Right kidney (tissue), 9 donors: ENCODE measurements around the gene ABHD17B.
A peak's percentile ranks its signal among the peaks of the same experiment; 100 is the strongest.
"Not testable (repeated sequence)": the region's sequence is repeated elsewhere in the genome, so short reads cannot be mapped to it uniquely, and the experiment has no call there.

Experiments used
- DNase-seq: peaks from one replicate; pipeline ENCODE4 v3.0.0-alpha.2; 2016
- long read RNA-seq, 8 donors: transcript quantifications; one replicate each; lab custom pipeline, GENCODE V29; 2026

Gene ABHD17B
- long read RNA-seq, donor 1, transcript ABHD17B-201 (4 exons, 2,614 nt) = major isoform, 9 of 9 reads
- long read RNA-seq, donor 1, partial matches to known transcripts = 0 of 9 reads
- long read RNA-seq, donor 1, other reads (novel, unspliced or antisense) = 0 of 9 reads
- long read RNA-seq, donor 2, partial matches to known transcripts = 0 of 3 reads
- long read RNA-seq, donor 2, other reads (novel, unspliced or antisense) = 0 of 3 reads
- long read RNA-seq, donor 3, partial matches to known transcripts = 0 of 3 reads
- long read RNA-seq, donor 3, other reads (novel, unspliced or antisense) = 0 of 3 reads
- long read RNA-seq, donor 4, partial matches to known transcripts = 0 of 3 reads
- long read RNA-seq, donor 4, other reads (novel, unspliced or antisense) = 0 of 3 reads
- long read RNA-seq, donor 5, transcript ABHD17B-201 (4 exons, 2,614 nt) = major isoform, 6 of 6 reads
- long read RNA-seq, donor 5, partial matches to known transcripts = 0 of 6 reads
- long read RNA-seq, donor 5, other reads (novel, unspliced or antisense) = 0 of 6 reads
- long read RNA-seq, donor 6, partial matches to known transcripts = 0 of 4 reads
- long read RNA-seq, donor 6, other reads (novel, unspliced or antisense) = 0 of 4 reads
- long read RNA-seq, donor 7, transcript ABHD17B-201 (4 exons, 2,614 nt) = major isoform, 8 of 8 reads
- long read RNA-seq, donor 7, partial matches to known transcripts = 0 of 8 reads
- long read RNA-seq, donor 7, other reads (novel, unspliced or antisense) = 0 of 8 reads
- long read RNA-seq, donor 8, transcript ABHD17B-201 (4 exons, 2,614 nt) = major isoform, 7 of 7 reads
- long read RNA-seq, donor 8, partial matches to known transcripts = 0 of 7 reads
- long read RNA-seq, donor 8, other reads (novel, unspliced or antisense) = 0 of 7 reads

DNA sequence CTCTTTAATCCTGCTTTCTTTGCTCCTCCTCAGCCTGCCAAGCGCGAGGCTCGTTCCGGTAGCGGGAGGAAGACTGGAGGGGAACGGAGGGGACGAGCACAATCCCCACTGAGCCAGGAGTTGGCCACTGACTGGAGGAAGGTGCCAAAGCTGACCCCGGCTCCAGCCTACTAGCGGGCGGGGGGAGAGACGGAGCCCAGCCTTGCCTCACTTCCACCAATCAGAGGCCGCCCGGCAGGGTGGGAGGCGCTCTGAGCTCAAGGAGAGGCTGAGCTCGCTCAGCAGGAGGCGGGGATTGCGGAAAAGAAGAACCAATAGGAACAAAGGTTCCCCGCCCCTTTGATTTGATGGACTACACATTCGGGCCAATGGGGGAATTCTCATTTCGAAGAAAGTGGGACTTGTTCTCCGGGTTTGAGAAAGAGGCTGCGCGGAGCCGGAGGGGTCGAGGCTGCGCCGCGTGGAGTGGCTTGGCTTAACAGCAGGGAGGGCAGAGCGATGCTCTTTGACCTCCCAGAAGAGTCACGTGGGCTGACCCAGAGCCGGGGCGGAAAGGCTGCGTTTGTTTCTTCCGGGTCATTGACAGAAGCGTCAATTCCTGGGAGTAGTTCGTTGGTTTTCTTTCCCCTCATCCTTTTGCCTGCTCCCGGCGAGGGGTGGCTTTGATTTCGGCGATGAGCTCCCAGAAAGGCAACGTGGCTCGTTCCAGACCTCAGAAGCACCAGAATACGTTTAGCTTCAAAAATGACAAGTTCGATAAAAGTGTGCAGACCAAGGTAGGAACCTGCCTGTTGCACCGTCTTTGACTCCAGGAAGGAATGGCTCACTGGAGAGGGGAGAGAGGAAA is at the start of gene ABHD17B, which contains the start of gene C9orf85:
TSS of gene ABHD17B (minus strand) at position 133 of the 847 bp plus-strand sequence. CDS start 36,113 bp downstream, outside the sequence.
TSS of gene C9orf85 (plus strand) at position 579 of the 847 bp plus-strand sequence. CDS start at position 675, 96 bp downstream.
- peak; percentile 99 for DNase-seq

DNA sequence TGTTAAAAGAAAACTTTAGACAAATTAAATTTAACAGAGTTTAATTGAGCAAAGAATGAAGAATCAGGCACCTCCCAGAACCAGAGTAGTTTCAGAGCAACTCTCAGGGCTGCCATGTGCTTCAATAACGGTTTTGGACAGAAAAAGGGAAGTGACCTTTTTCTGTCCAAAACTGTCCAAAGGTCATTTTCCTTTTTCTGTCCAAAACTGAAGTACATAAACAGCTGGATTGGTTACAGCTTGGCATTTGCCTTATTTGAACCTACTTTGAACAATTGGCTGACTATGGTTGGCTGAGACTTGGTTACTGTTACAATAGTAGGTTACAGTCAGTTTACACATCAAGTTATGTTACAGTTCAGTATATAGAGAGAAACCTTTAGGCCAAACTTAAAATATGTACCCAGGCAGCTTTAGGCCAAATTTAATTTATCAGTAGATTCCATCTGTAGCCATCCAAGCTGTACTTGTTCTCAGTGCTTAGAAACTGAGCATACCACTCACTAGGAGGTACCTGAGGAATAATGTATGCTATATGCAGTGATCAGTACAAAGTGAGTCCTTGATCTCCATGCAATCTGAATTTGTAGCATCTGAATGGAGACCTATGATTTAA is 44.4 kb upstream of the ABHD17B start:
- no peak for DNase-seq

DNA sequence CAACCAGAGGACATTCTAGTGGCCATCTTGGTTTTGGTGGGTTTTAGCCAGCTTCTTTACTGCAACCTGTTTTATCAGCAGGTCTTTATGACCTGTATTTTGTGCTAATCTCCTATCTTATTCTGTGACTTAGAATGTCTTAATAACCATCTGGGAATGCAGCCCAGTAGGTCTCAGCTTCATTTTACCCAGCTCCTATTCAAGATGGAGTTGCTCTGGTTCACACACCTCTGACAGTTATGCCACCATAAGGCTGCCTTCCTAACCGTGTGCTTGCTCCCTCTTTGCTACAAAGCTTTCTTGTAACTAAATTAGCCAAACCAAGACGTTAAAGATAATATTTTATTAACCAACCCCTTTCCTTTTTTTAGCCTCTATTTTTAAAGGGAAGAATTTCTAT is 43.7 kb upstream of the ABHD17B start:
- not testable (repeated sequence) for DNase-seq

DNA sequence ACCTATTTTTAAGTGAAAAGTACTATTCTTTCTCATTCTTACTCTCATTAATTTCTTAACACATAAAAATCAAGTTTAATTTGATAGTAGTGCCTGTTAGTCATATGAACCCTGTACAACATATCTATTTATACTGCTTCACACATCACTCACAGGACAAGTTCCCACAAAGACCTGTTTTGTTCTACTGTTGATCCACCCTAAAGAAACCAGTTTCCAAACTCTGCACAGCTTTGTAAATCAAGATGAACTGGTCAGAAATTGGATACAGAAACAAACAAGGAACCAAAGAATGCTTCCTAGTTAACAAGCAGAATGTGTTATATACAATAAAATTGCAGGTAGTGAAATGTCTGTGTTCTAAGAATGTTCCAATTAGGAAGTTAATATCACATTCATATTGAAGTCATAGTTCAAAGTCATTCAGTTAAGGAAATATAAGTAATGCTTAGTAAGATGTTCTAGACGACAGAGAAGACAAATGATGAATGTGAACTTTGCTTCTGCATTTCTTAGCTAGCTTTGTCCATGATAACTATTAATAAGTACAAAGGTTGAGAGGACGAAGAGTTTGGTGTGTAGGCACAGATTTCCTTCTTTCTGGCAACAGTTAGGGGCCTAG is 33.9 kb upstream of the ABHD17B start:
- DNase-seq = no peak

DNA sequence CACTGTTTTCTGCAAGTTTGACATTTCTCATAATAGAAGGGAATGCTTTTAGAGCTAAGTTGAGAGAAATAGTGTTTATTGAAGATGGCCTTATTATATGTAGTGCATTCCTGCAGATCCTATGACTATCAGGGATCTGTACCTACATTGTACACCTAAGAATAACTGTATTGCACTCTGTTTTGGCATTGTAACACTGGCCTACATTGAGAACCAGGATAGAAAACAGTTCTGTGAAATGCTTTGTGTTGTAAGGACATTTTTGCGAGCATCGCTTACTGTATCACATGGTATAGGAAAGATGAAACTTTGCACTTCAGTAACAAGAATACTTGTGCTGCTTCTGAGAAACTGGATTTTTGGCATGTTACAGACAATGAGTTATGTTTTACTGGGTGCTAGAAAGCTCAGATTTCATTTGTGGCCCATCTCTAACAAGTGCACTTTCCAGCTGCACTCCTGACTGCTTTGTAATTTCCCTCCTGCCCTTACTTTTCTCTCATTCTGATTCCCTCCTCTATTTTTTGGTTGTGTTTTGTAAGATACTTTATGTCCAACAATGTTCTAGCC is 31.1 kb upstream of the ABHD17B start:
- DNase-seq = no peak

DNA sequence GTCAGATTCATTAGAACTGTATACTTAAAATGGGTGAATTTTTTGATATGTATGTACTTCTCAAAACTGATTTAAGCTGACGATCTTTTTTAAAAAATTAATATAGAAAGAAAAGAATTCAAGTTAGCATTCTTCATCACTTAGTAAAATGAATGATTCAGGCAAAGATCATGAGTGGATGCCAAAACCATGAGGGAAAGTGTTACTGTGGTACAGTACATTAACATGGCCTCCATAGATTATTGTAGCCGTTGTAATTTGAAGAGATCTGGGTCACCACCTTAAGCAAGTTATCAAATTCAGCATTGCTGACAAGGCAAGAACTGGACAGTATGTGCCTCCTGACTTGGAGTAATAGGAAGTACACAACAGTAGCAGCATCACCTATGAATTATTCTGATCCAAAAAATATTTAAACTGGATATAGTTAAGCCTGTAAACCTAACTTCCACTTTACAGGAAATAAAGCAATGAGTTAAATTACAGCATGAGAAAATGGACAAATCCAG is 30.1 kb upstream of the ABHD17B start:
- no peak for DNase-seq

DNA sequence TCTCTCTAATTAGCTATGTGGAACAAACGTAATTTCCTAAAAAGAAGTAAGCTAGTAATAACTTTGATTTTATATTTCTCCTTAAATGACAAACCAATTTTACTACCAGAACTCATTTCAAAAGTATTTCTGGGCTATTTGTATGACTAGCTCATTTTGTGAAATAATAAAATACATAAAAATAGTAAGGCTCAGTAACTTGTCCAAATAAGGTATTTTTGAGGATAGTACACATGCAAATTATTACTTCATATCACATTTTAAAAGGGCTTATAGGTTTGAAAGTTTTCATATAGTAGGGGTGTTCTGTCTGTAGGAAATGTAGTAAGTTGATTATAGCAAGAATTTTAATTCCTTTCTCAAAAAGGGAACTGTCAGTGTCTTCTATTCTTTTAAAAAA is 26.9 kb upstream of the ABHD17B start:
- DNase-seq = no peak

DNA sequence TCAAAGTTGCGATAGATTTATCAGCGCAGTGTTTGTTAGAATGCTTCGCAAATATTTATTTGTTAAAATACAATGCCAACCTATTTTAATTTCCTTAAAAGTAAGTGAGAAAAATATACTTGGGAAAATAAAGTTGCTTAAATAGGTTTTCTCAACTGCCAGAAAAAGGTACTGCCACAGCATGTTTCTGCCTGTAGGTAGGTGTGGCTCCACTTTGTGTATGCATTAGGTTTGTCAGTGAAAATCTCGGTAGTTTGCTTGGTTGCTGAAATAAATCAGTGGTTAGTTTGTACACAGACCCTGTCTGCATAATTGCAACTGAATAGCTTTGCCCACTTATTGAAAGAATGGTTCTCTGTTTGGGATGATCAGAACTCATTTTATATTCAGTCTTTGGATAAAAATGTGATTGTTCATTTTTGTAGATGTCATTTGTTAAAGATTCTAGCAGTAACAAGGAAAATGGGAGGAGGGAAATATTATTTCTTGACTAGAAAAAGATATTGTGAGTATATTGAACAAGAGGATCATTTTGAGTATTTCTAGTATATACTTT is 26.2 kb upstream of the ABHD17B start:
- DNase-seq = no peak

DNA sequence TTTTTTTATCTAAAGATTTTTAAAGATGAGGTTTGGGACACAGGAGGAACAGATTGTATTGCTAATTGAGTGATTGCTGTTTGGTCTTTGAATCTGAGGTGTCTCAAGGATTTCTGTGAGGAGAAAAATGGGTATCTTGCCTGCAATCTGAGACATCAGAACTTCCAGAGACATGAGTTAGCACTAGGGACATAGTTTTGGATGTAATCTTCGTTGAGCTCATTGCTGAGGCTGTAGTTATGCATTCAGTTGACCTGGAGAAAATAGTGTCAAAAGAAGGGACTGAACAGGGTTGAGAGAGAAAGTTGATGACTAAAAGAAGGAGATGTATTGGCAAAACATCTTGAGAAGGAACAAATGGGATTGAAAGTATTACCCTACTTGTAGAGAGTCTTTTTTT is 25.1 kb upstream of the ABHD17B start:
- DNase-seq = no peak

DNA sequence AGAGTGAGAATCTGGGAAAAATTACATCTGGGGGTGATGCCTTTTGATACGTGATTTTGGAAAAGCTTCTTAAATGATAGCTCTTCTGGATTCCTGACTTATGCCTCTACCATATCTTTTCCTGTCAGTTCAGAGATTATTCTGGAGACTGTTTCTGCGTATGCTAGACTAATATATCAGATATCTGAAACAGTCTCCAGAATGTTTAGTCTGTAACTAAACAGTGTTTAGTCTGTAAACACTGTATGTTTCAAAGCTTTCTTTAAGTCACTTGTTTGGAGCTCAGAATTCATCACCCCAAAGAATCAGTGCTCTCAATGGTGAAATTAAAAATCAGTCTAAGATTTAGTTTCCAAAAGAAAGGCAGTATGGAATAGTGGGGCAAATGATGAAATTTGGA is 20.2 kb upstream of the ABHD17B start:
- no peak for DNase-seq

DNA sequence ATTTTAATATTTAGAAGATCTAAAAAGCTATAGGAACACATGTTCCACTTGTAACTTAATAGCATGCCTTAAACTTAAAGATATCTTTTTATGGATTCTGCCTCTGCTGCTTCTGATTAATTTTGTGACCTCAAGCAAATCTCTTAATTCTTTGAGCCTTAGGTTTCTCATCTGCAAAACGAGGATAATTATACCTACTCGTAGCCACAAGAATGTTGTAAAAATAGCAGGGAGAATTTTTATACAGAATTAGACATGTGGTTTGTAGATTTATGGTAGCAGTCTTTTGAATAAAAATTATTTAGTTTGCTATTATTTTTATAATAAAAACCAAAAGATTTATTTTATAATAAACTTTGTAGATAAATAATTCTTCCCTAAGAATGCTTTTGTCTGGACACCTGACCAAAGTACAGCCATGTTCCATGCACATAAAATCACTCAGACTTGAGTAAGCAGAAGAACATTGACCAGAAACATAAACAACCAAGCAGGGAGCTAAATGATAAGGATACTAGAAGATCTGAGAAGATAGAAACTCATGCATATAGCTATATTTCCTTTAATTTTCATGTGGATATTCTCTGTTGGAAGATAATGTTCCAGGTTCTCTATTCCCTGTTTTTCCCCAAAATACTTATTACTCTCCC is 18.9 kb upstream of the ABHD17B start:
- no peak for DNase-seq

DNA sequence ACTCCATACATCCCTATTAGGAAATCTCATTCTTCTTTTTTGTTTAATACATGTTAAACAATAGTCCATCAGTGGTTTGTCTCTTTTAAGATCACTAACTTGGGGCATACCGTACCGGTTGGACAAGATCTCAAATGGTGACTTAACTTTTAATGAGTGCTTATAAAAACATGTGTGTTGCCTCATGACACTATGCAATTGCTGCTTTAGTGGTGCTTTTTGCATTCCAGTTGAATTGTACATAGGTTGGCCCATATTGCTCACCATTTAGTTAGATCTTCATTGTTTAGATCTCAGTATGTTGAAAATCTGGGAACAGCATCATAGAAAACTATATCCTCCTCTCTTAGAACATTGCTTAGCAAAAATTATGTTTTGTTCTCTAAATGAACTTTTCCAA is 18.2 kb upstream of the ABHD17B start:
- DNase-seq = no peak

DNA sequence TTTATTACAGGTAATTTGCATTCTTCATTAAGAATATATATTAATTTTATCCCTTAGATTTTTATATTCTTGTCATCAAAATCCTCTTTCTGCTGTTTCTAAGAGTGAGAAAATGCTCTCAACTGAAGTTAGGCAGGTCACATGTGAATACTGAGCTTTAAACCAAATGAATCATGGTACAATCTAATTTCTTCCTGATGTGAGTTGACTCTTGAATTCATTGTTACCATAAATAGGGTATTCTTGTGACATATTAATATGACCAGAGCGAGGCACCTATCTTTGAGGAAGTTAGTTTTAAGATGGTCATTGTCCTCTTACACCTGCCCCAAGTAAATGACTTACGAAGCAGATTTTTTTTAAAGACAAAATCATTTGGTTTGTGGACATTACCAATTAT is 17.8 kb upstream of the ABHD17B start:
- DNase-seq = no peak

DNA sequence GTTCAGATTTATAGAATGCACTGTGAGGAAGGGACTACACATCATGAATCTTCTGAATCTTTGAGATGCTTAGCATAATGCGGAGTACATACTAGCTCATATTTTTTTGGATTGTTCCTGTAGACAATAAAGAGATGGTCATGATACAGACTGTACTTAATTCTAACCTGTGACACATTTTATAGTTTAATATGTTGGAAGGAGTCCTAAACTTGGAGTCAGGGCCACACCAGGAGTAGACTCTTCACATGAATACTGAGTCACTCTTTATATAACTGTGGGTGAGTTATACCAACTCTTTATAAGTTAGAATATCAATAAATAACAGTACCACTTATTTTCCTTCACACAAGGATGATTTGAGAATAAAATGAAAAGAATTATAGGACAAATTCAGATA is 17.4 kb upstream of the ABHD17B start:
- DNase-seq = no peak

DNA sequence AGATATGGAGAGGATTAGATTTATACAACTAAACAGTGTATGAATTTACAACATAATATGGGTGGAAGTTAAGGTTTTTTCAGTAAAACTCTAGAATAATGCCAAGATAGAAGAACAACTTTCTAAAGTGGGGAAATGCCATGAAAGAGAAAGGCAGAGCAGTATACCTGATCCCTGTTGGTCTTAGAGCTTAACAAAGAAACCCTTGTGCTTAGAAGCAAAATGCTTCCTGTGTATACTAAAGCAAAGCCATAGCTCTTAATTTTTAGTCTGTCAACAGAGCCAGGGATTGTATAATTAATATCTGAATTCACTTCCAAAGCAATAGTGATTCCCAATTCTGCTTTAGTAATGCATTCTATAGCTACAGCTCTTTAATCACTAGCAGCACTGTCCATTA is 14.8 kb upstream of the ABHD17B start:
- DNase-seq = no peak

DNA sequence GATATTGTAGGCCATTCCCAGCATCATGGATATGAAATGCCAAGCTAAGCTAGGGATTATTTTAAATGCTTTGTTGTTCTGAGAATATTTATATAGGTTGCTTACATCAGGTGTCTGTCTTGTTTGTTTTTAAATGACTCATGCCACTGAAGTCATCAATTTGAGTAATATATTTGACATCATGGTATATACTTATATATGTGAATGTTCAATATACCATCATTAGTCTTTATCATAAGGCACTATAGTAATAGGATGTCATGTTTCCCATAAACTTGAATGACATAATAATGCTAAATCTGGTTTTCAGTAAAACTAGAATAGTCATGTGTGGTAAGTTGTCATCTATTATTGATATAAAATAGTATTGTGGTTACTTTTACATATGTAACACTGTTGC is 13.6 kb upstream of the ABHD17B start:
- no peak for DNase-seq

DNA sequence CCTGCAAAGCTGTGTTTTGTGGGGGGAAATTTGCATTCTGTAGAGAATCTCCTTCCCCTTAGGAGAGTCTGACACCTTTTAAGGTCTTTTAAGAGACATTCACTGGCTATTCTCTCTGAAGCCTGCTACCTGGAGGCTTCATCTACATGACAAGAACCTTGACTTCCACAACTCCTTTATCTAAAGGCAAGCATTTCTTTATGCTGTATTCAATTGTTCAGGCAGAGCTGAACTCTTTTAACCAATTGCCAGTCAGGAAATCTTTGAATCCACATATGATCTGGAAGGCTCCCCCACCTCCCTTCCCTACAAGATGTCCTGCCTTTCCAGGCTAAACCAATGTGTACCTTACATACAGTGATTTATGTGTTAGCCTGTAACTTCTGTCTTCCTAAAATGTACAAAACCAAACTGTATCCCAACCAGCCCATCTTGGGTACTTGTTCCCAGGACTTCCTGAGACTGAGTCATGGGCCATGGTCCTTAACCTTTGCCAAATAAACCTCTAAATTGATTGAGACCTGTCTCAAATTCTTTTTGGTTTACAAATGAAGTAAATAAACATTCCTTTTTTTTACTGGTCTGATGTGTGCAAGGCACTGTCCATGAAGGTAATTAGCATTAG is 10.3 kb upstream of the ABHD17B start:
- no peak for DNase-seq

DNA sequence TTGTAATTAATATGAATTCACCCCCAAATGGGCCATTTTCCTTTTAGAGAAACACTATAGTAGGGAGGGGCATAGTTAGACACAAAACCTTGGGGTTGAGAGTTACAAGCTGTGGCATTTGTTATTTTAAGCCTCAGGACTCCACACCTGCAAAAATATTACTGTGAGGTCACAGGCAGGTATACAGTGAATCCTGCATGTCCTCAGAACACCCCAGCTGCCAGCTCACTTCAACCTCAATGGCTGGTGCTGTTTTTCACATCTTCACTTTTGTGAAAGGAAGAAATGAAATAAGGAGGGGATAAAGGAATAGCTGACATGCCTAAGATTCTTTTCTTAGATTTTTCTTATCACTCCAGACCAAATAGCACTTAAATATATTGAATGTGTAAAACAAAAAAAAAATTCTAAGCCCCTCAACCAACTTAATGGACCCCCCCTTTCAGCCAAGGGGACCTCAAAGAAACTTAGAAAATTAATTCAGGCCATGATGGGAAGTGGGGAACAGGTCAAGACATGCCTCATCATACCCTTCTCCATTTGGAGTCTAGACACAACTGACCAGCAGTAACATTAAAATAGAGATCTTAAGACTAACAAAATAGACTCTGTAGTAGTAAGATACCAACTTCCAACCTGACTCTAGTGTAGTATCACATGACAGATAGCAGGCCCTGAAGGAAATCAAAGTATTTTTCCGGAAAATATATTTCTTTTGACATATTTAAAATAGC is 9.6 kb upstream of the ABHD17B start:
- DNase-seq = no peak

DNA sequence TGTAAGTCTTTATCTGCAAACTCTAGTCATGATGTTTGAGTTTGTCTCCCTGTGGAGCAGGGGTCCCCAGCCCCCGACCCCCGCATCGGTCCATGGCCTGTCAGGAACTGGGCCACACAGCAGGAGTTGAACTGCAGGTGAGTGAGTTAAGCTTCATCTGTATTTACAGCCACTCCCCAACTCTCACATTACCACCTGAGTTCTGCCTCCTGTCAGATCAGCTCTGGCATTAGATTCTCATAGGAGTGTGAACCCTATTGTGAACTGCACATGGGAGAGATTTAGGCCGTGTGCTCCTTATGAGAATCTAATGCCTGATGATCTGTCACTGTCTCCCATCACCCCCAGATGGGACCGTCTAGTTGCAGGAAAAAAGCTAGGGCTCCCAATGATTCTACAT is 7.4 kb upstream of the ABHD17B start:
- DNase-seq = no peak
